GM21515 (cell line): ENCODE results near the gene MAML3.
A peak's percentile ranks its signal among the peaks of the same experiment; 100 is the strongest.
"Not testable (repeated sequence)": the region's sequence is repeated elsewhere in the genome, so short reads cannot be mapped to it uniquely, and the experiment has no call there.

ENCODE experiments used
- ATAC-seq: cut with Tn5 transposase; IDR thresholded peaks from one replicate; pipeline ENCODE4 v1.9.1; 2021; ENCODE audit not compliant: unreplicated experiment

Gene MAML3

GRCh38 chr4:139969635-139970266 is 184.2 kb downstream of the MAML3 start:
- no peak for ATAC-seq

- ATAC-seq, result no peak
Observed at GRCh38 chr4:139968831-139969230, 185.2 kb downstream of the MAML3 start.

GRCh38 chr4:139966383-139966782 is 187.6 kb downstream of the MAML3 start:
- ATAC-seq, result no peak

GRCh38 chr4:139965789-139966188 is 188.2 kb downstream of the MAML3 start:
- no peak for ATAC-seq

GRCh38 chr4:139963708-139964107 is 190.3 kb downstream of the MAML3 start:
- no peak for ATAC-seq

- ATAC-seq, result no peak
Observed at GRCh38 chr4:139962130-139962684, 191.8 kb downstream of the MAML3 start.

GRCh38 chr4:139961344-139961946 is 192.5 kb downstream of the MAML3 start:
- ATAC-seq, result no peak

GRCh38 chr4:139959396-139959795 is 194.6 kb downstream of the MAML3 start:
- no peak for ATAC-seq

- ATAC-seq, result no peak
Observed at GRCh38 chr4:139958739-139959098, 195.3 kb downstream of the MAML3 start.

GRCh38 chr4:139957986-139958738 is 195.8 kb downstream of the MAML3 start:
- no peak for ATAC-seq

- ATAC-seq, result no peak
Observed at GRCh38 chr4:139957065-139957464, 196.9 kb downstream of the MAML3 start.

- ATAC-seq, result no peak
Observed at GRCh38 chr4:139956507-139957017, 197.4 kb downstream of the MAML3 start.

- ATAC-seq, result no peak
Observed at GRCh38 chr4:139955600-139955999, 198.4 kb downstream of the MAML3 start.

GRCh38 chr4:139954512-139954911 is 199.5 kb downstream of the MAML3 start:
- ATAC-seq, result no peak

- no peak for ATAC-seq
Observed at GRCh38 chr4:139951021-139951420, 203.0 kb downstream of the MAML3 start.

GRCh38 chr4:139950568-139950967 is 203.4 kb downstream of the MAML3 start:
- ATAC-seq, result peak; percentile 87

- not testable (repeated sequence) for ATAC-seq
Observed at GRCh38 chr4:139944916-139945315, 209.1 kb downstream of the MAML3 start.

- ATAC-seq, result no peak
Observed at GRCh38 chr4:139943277-139943676, 210.7 kb downstream of the MAML3 start.

GRCh38 chr4:139942241-139942640 is 211.7 kb downstream of the MAML3 start:
- no peak for ATAC-seq

- ATAC-seq, result no peak
Observed at GRCh38 chr4:139940600-139940999, 213.4 kb downstream of the MAML3 start.

GRCh38 chr4:139938414-139938813 is 215.6 kb downstream of the MAML3 start:
- no peak for ATAC-seq

GRCh38 chr4:139935911-139936310 is 218.1 kb downstream of the MAML3 start:
- no peak for ATAC-seq
